ENCODE results near the gene NTSR1. TPM values are rescaled to one million over a fixed set of nuclear protein-coding genes. Genes with fewer than 3 reads are reported as not detected.

Gene NTSR1
- total and polyA plus RNA-seq, 12 donors, result 0.03 to 0.14 (median 0.11) TPM; not detected in 9

- H3K27me3 ChIP-seq, result no peaks in the 10 kb centered on the region
- H3K4me1 ChIP-seq (replicated peaks in 1 of 2), result peaks cover 8 to 28% of the 10 kb centered on the region in 2 donors
- H3K4me3 ChIP-seq, result peak overlapping the region in 1 of 4 donors; percentile 45
- WGBS, 4 donors, result 70 to 86% (median 85%) methylated on average over 21 to 22 of the region's 22 CpGs
- peak overlapping the region in 4 of 5 donors; percentile 69 to 91 (median 86) for H3K27ac ChIP-seq
- TF ChIP-seq CTCF (IDR thresholded peaks at IDR 0.05), result no peak
- intact Hi-C loops (cut with DNase I), result loop anchor here (5.0 to 10.0 kb wide), 4 partner anchors 126 to 488 kb away; partner anchors contain the start of gene ADRM1 (in 1 of the 2)
- no peaks in the 10 kb centered on the region for H3K9me3 ChIP-seq (replicated peaks in 1 of 3)
- peak in 2 of 7 donors; percentile 36 to 53 for DNase-seq
- peaks cover 0 to 3% of the 10 kb centered on the region in 2 donors for H3K36me3 ChIP-seq (replicated peaks in 1 of 2)
Measured at GRCh38 chr20:62792940-62793756, 84.5 kb downstream of the NTSR1 start.

GRCh38 chr20:62793757-62794006 lies 85.0 kb downstream of the NTSR1 start:
- Histone ChIP-seq H3K27me3 (no peaks in the 10 kb centered on the region), H3K4me3 (peak overlapping the region in 1 of 4 donors; percentile 45), H3K27ac (peak overlapping the region; percentile 69 to 91 (median 83)), H3K36me3 (replicated peaks in 1 of 2) (peaks cover 0 to 8% of the 10 kb centered on the region in 2 donors), H3K9me3 (replicated peaks in 1 of 3) (no peaks in the 10 kb centered on the region), H3K4me1 (replicated peaks in 1 of 2) (peaks cover 8 to 28% of the 10 kb centered on the region in 2 donors)
- 39 to 55% (median 49%) methylated on average over 3 to 7 of the region's 7 CpGs for WGBS, 4 donors
- TF ChIP-seq POLR2A (IDR thresholded peaks at IDR 0.05) (no peak), CTCF (IDR thresholded peaks at IDR 0.05) (no peak)
- intact Hi-C loops (cut with DNase I), result loop anchor here (5.0 to 10.0 kb wide), 4 partner anchors 126 to 489 kb away; partner anchors contain the start of gene ADRM1 (in 1 of the 2)
- no peak for DNase-seq

- peak; percentile 95 to 98 (median 96) for DNase-seq
- Histone ChIP-seq H3K4me3 (peak overlapping the region in 2 of 4 donors; percentile 38 to 95), H3K27ac (peak overlapping the region; percentile 77 to 96 (median 89)), H3K4me1 (replicated peaks in 1 of 2) (peaks cover 8 to 28% of the 10 kb centered on the region in 2 donors), H3K27me3 (no peaks in the 10 kb centered on the region), H3K9me3 (replicated peaks in 1 of 3) (no peaks in the 10 kb centered on the region), H3K36me3 (replicated peaks in 1 of 2) (peaks cover 0 to 13% of the 10 kb centered on the region in 2 donors)
- WGBS, 4 donors, result 0 to 2% (median 1%) methylated on average over 7 to 69 of the region's 69 CpGs
- intact Hi-C loops (cut with DNase I), result loop anchor here (5.0 to 10.0 kb wide), 4 partner anchors 127 to 489 kb away; partner anchors contain the start of gene ADRM1 (in 1 of the 2)
- TF ChIP-seq CTCF (IDR thresholded peaks at IDR 0.05), result no peak
- TF ChIP-seq POLR2A (IDR thresholded peaks at IDR 0.05), result peak; percentile 62 to 77
Measured at GRCh38 chr20:62794007-62794724, 85.5 kb downstream of the NTSR1 start.
